HL-60/S4 (cell line): ENCODE measurements around the gene BBS5.
"Not testable (repeated sequence)": the region's sequence is repeated elsewhere in the genome, so short reads cannot be mapped to it uniquely, and the experiment has no call there.

Source experiments
- in situ Hi-C: fragments of 300-500 bp; cut with MboI; formaldehyde crosslinking; loops from 2 replicates; pipeline ENCODE4 v1.14.3; 2022; ENCODE audit warnings: low sequenced_read_pairs

BBS5 gene

GRCh38 chr2:169479257-169480078 lies at the start of gene BBS5:
TSS of gene BBS5 (plus strand) at chr2:169479494. CDS start at chr2:169479554, 60 bp downstream.
- in situ Hi-C loops = no loop called here

GRCh38 chr2:169431772-169432171 lies 47.5 kb upstream of the BBS5 start:
- in situ Hi-C loops = loop anchor here (25.0 kb wide), 1 partner anchor 1381 kb away; the partner anchor contains the start of gene GAD1

- in situ Hi-C loops = loop anchor here (25.0 kb wide), 1 partner anchor 1378 kb away; the partner anchor contains the start of gene GAD1
Observed at GRCh38 chr2:169434236-169434635, 45.1 kb upstream of the BBS5 start.

DNA sequence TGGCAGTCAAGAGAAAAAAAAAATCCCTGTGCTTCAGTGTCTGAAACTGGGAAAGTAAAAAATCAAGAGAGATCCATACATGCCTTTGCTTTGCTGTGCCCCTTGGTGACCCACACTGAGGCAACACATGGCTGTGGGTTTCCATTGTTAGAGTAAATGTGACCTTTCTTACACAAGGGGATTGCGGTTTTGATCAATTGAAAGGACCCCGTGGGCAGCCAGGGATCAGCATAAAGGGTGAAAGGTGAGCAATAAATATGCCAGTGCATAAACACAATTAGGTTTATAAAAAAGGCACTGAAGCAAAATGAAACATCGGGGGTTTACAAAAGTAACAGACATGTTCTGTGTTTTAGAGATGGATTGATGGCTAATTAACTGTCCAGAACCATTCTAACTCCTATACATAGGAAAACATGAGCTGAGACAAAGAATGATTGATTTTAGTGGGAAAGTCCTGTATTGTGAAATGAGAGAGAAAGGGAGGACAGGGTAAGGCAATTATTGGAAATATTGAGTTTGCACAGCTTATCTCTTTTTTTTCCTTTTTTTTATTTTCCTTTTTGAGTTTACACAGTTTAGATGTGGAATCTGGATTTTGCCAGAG lies 40.7 kb upstream of the BBS5 start:
- in situ Hi-C loops = loop anchor here (25.0 kb wide), 1 partner anchor 1374 kb away; the partner anchor contains the start of gene GAD1

DNA sequence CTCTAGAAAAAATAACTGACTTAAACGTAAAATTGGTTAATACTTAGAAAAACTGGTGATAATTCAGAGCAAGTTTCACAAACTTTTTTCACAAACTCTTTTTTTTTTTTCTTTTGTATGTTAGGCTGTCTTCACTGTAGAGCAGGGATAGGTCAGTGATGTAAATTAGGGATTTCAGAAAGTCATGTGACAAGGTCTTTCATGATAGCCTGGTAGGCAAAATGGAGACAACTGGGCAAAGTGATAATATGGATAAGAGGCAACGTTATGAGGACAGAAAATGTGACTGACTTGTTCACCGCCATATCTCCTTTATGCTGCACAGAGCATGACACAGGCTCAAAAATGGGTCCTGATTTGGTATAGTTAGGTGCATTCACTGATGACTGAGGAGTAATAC lies 39.4 kb upstream of the BBS5 start:
- in situ Hi-C loops = loop anchor here (25.0 kb wide), 1 partner anchor 1372 kb away; the partner anchor contains the start of gene GAD1

DNA sequence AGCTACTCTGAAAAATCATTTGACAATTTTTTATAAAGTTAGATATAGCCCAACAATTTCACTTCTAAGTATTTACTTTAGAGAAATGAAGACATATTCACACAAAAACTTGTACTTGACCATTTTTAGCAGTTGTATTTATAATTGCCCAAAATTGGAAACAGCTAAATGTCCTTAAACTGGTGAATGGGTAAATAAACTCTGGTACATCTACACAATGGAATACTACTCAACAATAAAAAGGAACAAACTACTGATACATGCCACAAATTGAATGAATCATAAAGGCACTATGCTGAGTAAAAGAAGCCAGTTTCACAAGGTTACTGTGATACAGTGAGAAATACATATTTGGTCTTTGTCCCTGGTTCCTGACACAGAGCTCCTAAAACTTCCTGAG lies 32.8 kb upstream of the BBS5 start:
- in situ Hi-C loops = loop anchor here (25.0 kb wide), 1 partner anchor 1366 kb away; the partner anchor contains the start of gene GAD1

- in situ Hi-C loops = loop anchor here (25.0 kb wide), 1 partner anchor 1364 kb away; the partner anchor contains the start of gene GAD1
Observed at GRCh38 chr2:169448316-169448715, 31.0 kb upstream of the BBS5 start.

- in situ Hi-C loops = loop anchor here (25.0 kb wide), 1 partner anchor 1363 kb away; the partner anchor contains the start of gene GAD1
Observed at GRCh38 chr2:169448865-169449264, 30.4 kb upstream of the BBS5 start.

DNA sequence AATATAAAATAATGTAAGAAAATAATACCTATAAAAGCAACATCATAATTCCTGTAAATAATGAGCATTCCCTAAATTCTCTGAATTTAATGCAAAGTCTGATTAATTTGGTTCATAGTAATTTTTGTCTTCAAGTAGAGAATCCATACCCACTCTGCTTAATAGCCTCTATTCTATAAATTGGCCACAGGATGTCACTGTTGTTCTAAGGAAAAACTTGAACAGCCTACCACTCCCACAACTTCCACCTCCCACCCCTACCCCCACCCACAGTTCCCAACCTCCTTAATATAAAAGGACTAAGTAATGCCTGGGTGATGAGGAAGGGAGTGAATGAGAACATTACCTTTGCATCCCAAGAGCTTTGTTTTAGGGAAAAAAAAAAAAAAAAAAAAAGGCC lies 27.2 kb upstream of the BBS5 start:
- in situ Hi-C loops = no loop called here

DNA sequence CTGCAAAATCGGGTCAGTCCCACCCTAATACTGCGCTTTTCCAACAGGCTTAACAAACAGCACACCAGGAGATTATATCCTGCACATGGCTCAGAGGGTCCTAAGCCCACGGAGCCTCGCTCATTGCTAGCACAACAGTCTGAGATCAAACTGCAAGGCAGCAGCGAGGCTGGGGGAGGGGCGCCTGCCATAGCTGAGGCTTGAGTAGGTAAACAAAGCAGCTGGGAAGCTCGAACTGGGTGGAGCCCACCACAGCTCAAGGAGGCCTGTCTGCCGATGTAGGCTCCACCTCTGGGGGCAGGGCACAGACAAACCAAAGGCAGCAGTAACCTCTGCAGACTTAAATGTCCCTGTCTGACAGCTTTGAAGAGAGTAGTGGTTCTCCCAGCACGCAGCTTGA lies 26.2 kb upstream of the BBS5 start:
- in situ Hi-C loops = not testable (repeated sequence)

DNA sequence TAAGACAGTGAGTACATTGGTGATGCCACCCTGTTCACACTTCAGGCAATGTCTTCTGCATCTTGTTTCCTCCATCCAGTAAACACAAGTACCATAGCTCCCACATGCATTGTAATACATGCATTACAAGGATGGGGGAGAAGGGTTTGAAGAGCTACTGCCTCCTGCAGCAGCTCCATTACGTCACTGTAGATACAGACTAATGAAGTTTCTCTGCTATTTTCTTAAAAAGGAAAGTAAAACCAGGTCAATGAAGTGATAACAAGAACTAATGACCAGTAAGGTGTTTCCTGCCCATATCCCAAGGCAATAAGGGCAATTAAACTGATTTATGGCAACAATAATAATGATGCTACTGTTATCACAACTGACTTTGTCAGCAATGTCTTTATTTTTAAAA lies 18.2 kb upstream of the BBS5 start:
- in situ Hi-C loops = no loop called here

GRCh38 chr2:169462896-169463695 lies 16.2 kb upstream of the BBS5 start:
- in situ Hi-C loops = no loop called here

GRCh38 chr2:169464466-169464865 lies 14.8 kb upstream of the BBS5 start:
- in situ Hi-C loops = no loop called here

DNA sequence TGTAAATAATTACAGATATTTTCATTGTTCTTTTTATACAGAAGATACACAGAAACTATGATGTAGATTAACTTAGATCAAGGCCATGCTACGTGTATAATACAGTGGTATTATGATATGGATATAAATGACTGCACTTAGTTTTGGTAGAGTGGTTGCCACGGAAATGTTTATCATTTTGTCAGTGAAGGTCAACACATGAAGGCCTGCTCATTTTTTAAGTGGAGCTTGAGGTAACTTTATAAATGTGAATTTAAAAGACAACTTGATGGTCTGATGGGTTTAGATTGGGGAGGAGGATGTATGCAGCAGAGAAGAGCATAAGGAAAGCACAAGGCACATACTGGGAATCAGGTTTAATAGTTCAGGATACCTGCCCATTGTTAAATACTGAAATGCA lies 14.4 kb upstream of the BBS5 start:
- in situ Hi-C loops = no loop called here

DNA sequence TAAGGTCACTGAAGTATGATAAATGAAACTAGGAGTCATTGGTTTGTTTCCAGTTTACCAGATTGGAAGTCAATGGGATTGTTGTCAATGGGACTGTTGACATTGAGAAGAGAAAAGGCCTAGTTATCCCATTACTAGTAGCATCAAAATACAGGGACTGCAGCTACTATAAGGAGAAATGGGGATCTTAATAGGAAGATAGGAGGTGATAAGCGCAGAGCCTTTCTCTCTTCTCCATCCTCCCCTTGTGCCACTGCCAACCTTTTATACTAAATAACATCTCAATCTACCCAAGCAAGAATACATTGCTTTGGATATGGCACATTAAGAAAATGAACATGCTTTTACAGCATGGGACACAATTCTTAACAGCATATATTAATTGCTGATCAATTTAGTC lies 10.5 kb upstream of the BBS5 start:
- in situ Hi-C loops = no loop called here

DNA sequence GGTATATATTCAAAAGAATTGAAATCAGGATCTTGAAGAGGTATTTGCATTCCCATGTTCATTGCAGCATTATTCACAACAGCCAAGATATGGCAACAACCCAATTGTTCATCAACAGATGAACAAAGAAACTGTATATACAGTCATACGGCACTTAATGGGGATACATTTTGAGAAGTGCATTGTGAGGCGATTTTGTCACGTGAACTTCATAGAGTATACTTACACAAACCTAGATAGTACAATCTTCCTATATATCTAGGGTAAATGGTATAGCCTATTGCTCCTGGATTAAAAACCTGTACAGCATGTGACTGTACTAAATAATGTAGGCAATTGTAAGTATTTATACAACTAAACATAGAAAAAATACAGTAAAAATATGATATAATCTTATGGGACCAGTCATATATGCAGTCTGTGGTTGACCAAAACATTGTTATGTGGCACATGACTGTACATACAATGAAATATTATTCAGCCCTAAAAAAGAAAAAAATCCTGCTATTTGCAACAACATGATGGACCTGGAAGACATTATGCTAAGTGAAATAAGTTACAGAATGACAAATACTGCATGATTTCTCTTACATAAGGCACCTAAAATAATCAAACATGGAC lies 9.2 kb upstream of the BBS5 start:
- in situ Hi-C loops = no loop called here

- in situ Hi-C loops = no loop called here
Observed at GRCh38 chr2:169472249-169472648, 7.0 kb upstream of the BBS5 start.

DNA sequence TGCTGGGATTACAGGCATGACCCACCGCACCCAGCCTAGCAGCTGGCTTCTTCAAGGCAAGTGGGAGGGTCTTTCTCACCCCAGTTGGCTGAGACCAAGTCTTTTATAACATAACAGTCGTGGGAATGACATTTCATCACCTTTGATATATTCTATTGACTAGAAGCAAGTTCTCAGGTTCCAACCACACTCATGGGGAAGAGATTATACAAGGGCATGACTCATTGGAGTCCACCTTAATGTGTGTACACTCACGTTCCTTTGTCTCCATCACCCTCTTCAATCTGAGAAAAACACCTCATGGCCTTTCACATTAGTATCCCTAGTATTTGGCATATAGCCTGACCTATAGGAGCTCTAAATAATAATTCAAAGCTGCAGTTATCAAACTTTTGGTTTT lies 2.8 kb upstream of the BBS5 start:
- in situ Hi-C loops = no loop called here

GRCh38 chr2:169478339-169478738 lies 955 bp upstream of the BBS5 start:
- in situ Hi-C loops = no loop called here

GRCh38 chr2:169478745-169479256 lies 493 bp upstream of the BBS5 start:
- in situ Hi-C loops = no loop called here
